Measurements from ENCODE around the gene ZNF562.

The ZNF562 gene

DNA sequence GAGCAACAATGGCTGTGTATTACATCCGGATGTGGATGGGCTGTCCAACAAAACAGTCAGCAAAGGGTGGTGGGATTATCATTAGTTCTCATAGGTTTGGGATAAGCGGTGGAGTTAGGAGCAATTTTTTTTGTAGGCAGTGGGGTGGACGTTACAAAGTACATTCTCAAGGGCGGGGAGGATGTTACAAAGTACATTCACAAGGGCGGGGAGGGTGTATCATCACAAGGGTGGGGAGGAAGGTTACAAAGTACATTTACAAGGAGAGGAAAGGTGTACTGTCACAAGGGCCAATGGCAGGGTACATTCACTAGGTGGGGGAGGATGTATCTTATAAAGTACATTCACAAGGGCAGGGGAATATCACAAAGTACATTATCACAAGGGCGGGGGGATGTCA is 33.1 kb downstream of the ZNF562 start:
- no peak for DNase-seq

DNA sequence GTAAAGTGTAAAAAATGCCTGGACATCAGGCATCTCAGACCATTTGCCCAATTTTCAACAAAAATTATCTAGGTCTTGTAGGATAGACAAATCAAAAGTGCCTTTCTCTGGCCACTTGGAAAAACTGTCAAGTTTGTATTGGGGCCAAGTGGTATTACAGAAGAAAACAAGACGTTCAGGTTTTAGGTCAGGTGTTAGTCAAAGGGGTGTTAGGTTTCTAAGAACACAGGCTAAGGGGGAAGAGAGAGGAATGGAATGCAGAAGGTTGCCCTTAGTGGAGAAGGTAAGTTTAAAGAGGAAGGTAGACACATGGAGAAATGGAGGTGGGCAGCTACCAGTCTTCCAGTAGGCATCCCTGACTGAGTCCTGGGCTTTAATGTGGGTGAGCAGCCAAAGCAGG is 33.9 kb downstream of the ZNF562 start:
- DNase-seq: no peak

DNA sequence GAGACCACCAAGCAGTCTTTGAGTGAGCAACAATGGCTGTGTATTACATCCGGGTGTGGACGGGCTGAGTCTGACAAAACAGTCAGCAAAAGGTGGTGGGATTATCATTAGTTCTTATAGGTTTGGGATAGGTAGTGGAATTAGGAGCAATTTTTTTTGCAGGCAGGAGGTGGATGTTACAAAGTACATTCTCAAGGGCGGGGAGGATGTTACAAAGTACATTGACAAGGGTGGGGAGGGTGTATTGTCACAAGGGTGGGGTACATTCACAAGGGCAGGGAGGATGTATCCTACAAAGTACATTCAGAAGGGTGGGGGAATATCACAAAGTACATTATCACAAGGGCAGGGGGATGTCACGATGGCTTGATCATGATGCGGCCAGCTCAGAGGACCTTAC is 38.9 kb downstream of the ZNF562 start:
- DNase-seq: no peak

DNA sequence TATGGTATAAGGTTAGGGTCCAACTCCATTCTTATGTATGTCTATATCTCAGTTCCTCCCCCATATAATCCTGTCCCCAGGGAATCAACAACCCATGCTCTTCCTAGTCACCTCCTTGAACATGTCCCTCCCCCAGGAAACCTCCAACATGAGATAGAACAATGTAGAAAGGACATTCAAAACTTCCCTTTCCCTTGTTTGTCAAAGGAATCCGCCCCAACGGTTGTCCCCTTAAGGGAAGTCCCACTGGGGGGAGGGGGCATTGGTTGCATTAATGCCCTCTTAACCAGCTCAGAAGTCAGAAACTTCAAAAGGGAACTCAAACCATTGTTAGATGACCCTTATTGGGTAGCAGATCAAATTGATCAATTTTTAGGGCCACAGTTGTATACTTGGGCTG is 47.0 kb downstream of the ZNF562 start:
- DNase-seq: no peak

DNA sequence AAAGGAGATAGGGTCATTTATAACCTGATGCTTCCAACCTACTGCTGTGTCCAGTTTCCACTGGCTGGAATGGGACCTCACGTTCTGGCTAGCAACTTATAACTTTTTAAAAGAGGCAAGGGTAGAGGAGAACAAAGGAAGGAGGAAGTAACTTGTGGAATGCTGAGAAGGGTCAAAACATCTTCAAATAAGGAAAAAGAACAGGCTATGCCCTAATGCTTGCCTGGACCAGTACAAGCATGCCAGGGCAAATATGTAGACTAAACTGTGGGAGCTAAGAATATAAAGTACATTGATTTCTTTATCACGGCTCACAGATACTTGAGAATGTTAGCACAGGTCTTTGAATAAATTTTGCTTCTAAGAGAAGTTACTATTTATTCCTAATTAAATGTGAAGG is 52.4 kb downstream of the ZNF562 start:
- DNase-seq: no peak

DNA sequence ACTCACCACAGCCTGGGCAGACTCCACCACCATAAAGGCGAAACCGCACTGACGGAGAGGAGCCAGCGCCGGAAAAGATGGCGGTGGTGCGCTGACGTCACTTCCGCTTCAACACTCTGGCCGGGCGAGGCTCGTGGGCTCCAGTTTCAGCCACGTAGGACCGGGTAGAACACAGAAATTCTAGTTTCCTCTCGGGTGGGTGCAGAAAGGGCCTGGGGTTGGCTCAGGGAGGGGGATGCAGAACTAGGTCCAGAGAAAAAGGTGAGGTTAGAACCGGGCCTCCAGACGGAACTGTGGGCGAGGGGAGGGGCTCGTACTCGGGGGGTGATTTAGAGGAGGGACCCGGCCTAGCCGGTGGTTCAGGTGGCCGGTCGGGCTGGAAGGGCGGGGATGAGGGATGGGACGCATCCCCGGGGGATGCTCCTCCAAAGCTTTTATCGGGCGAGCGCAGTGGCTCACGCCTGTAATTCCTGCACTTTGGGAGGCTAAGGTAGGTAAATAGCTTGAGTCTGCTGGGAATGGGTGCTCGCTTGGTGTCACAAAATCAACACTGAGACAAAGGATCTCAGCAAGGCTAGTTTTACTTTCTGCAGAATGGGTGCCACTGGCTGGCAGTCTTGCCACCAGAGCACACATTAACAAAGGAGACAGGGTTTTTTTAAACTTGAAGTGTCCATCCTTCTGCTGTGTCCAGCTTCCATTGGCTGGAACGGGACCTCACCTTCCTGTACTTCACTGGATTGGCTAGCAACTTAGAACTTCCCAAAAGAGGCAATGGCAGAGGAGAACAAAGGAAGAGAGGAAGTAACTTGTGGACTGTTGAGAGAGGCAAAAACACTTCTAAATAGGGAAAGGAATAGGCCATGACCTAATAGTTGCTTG is 53.5 kb downstream of the ZNF562 start, which contains the start of gene ZNF561:
Gene ZNF561, minus strand, starts transcription at position 77 of the 882 bp plus-strand sequence. CDS start 1,776 bp downstream, outside the sequence.
- DNase-seq: peak; percentile 97

DNA sequence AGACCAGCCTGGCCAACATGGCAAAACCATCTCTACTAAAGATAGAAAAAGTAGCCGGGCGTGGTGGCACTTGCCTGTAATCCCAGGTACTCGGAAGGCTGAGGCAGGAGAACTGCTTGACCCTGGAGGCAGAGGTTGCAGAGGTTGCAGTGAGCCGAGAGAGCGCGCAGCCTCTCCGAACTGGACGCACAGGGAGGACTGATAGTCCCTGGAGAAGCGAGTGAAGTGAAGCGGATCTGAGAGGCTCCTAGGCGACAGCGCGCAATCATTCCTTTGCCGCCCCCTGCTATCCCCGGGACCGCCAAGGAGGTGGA is 54.1 kb downstream of the ZNF562 start:
- DNase-seq: no peak

DNA sequence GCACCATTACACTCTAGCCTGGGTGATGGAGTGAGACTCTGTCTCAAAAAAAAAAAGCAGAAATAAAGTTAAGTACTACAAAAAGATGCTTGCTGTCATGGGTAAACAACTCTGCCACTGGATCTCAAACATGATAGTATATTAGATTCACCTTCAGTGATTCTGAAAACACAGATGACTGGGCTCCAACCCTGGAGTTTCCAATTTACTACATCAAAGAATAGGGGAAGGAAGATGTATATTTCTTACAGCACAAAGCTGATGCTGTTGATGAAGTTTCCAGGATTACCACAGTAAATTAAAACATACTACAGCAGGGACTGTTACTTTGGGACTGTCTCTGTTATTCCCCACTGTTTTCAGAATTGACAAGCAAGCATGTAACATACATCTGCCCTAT is 59.1 kb downstream of the ZNF562 start:
- no peak for DNase-seq

DNA sequence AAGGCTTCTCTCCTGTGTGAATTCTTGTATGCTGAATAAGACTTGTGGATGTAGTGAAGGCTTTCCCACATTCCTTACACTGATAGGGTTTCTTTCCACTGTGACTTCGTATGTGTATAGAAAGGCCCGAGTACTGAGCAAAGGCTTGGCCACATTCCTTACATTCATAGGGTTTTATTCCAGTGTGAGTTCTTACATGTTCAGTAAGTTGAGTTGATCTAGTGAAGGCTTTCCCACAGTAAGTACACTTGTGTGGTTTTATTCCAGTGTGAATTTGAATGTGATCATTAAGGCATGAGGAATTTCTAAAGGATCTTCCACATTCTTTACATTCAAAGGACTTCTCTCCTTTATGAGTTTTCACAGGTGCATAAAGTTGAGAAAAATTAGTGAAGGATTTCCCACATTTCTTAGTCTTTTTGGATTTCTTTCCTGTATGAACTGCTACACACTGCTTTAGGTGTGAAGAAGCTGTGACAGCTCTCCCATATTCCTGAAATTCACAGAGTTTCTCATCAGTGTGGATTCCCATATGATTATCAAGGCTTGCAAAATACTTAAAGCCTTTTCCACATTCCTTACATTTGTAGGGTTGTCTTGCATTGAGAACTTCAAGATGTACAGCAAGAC is 64.3 kb downstream of the ZNF562 start:
- DNase-seq: no peak

DNA sequence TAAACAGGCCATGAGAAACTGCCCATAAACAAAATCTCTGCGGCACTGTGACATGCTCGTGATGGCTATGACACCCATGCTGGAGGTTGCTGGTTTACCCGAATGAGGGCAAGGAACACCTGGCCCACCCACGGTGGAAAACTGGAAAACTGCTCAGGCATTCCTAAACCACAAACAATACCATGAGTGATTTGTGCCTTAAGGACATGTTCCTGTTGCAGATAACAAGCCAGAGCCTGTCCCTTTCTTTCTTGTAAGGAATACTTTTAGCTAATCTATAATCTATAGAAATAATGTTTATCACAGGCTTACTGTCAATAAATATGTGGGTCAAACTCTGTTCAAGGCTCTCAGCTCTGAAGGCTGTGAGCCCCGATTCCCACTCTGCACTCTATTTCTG is 66.0 kb downstream of the ZNF562 start:
- no peak for DNase-seq

DNA sequence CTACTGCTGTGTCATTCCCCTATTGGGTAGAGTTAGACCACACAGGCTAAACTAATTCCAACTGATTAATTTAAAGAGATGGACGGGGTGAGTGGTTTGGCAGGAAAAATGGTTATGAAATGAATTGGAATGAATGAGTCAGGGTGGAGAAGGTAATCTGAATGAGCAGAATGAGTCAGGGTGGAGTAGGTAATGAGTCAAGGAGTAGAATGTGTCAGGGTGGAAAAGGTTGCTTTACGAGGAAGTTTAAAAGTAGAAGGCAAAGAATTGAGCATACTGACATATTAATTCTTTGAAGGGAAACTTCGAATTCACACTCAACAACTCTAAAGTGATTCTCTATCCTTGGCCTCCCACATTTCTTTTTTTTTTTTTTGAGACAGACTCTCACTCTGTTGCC is 77.9 kb downstream of the ZNF562 start:
- no peak for DNase-seq
